ENCODE results near the gene ZNF428. TPM values are rescaled to one million over a fixed set of nuclear protein-coding genes. Genes with fewer than 3 reads are reported as not detected.
A peak's percentile ranks its signal among the peaks of the same experiment; 100 is the strongest.
"Not testable (repeated sequence)": the region's sequence is repeated elsewhere in the genome, so short reads cannot be mapped to it uniquely, and the experiment has no call there.

ZNF428 gene
- total RNA-seq, 1 donor = 14.0 TPM

GRCh38 chr19:43651758-43652545, 32.5 kb upstream of the ZNF428 start:
- peak; percentile 68 for DNase-seq (ENCODE audit: low read depth)
- TF ChIP-seq, protein P1, sequence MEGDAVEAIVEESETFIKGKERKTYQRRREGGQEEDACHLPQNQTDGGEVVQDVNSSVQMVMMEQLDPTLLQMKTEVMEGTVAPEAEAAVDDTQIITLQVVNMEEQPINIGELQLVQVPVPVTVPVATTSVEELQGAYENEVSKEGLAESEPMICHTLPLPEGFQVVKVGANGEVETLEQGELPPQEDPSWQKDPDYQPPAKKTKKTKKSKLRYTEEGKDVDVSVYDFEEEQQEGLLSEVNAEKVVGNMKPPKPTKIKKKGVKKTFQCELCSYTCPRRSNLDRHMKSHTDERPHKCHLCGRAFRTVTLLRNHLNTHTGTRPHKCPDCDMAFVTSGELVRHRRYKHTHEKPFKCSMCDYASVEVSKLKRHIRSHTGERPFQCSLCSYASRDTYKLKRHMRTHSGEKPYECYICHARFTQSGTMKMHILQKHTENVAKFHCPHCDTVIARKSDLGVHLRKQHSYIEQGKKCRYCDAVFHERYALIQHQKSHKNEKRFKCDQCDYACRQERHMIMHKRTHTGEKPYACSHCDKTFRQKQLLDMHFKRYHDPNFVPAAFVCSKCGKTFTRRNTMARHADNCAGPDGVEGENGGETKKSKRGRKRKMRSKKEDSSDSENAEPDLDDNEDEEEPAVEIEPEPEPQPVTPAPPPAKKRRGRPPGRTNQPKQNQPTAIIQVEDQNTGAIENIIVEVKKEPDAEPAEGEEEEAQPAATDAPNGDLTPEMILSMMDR (IDR thresholded peaks at IDR 0.05; ENCODE audit: insufficient read depth, low read length) = peak; percentile 83
- H3K4me3 ChIP-seq (ENCODE audit: low read depth, low read length) = no peak overlapping the region

GRCh38 chr19:43650276-43650675, 30.8 kb upstream of the ZNF428 start:
- not testable (repeated sequence) for H3K4me3 ChIP-seq (ENCODE audit: low read depth, low read length); DNase-seq (ENCODE audit: low read depth)

GRCh38 chr19:43649514-43649913, 30.1 kb upstream of the ZNF428 start:
- DNase-seq (ENCODE audit: low read depth) = no peak
- H3K4me3 ChIP-seq (ENCODE audit: low read depth, low read length) = no peak overlapping the region
- TF ChIP-seq, protein P1 (IDR thresholded peaks at IDR 0.05; ENCODE audit: insufficient read depth, low read length) = no peak

- DNase-seq (ENCODE audit: low read depth) = no peak
- TF ChIP-seq, protein P1 (IDR thresholded peaks at IDR 0.05; ENCODE audit: insufficient read depth, low read length) = no peak
- no peak overlapping the region for H3K4me3 ChIP-seq (ENCODE audit: low read depth, low read length)
Observed at GRCh38 chr19:43648633-43649032, 29.2 kb upstream of the ZNF428 start.

GRCh38 chr19:43644181-43644580, 24.8 kb upstream of the ZNF428 start:
- no peak for DNase-seq (ENCODE audit: low read depth)
- TF ChIP-seq, protein P1 (IDR thresholded peaks at IDR 0.05; ENCODE audit: insufficient read depth, low read length) = no peak
- H3K4me3 ChIP-seq (ENCODE audit: low read depth, low read length) = no peak overlapping the region

DNA sequence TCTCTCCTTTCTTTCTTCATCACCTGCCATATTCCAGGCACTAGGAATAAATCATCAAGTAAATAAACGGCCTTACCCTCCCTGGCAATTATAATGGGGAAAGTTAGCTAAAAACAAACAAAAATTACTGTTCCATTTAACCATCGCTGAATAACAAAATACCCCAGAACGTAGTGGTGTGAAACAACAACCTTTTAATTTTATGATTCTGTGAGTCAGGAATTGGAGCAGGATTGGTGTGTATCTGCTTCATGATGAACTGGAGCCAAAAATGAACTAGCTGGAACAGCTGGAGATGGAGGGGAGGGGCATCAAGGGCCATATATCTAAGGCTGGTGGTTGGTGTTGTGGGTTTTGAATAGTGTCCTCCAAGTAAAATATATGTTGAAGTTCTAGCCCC, 23.9 kb upstream of the ZNF428 start:
- TF ChIP-seq, protein P1 (IDR thresholded peaks at IDR 0.05; ENCODE audit: insufficient read depth, low read length) = no peak
- H3K4me3 ChIP-seq (ENCODE audit: low read depth, low read length) = no peak overlapping the region
- DNase-seq (ENCODE audit: low read depth) = peak; percentile 15

GRCh38 chr19:43642531-43642930, 23.1 kb upstream of the ZNF428 start:
- DNase-seq (ENCODE audit: low read depth) = no peak
- TF ChIP-seq, protein P1 (IDR thresholded peaks at IDR 0.05; ENCODE audit: insufficient read depth, low read length) = no peak
- no peak overlapping the region for H3K4me3 ChIP-seq (ENCODE audit: low read depth, low read length)
